GM12875 (cell line): ENCODE results near the gene CHMP3.
A peak's percentile ranks its signal among the peaks of the same experiment; 100 is the strongest.

Source experiments
- H3K4me3 ChIP-seq: one replicate; pipeline ENCODE4 v1.5.1; 2011; ENCODE audit warnings: low read depth, low read length, control low read depth
- CTCF ChIP-seq: IDR thresholded peaks from 2 replicates; pipeline ENCODE4 v1.5.1; 2011; ENCODE audit warnings: low read depth, mild to moderate bottlenecking, control low read depth, inconsistent platforms, low read length, moderate library complexity, borderline replicate concordance; ENCODE audit not compliant: insufficient read depth

The CHMP3 gene

GRCh38 chr2:86562922-86563649 lies at the start of gene CHMP3:
Gene CHMP3, minus strand, starts transcription at chr2:86563443. Its CDS starts 95 bp downstream, at chr2:86563348.
- no peak for TF ChIP-seq CTCF
- peak within 1 kb of the TSS; percentile 74 for H3K4me3 ChIP-seq

- TF ChIP-seq CTCF = no peak
- no peak overlapping the region for H3K4me3 ChIP-seq
Observed at GRCh38 chr2:86610871-86611270, 47.6 kb upstream of the CHMP3 start.

GRCh38 chr2:86608832-86609410 lies 45.7 kb upstream of the CHMP3 start:
- H3K4me3 ChIP-seq = no peak overlapping the region

GRCh38 chr2:86603905-86604304 lies 40.7 kb upstream of the CHMP3 start:
- TF ChIP-seq CTCF = no peak
- no peak overlapping the region for H3K4me3 ChIP-seq

More at GRCh38 chr2:86608832-86609410, 45.7 kb upstream of the CHMP3 start:
- TF ChIP-seq CTCF = no peak

GRCh38 chr2:86598966-86599365 lies 35.7 kb upstream of the CHMP3 start:
- no peak for TF ChIP-seq CTCF
- no peak overlapping the region for H3K4me3 ChIP-seq

- no peak for TF ChIP-seq CTCF
Observed at GRCh38 chr2:86596118-86596517, 32.9 kb upstream of the CHMP3 start.

GRCh38 chr2:86593266-86593665 lies 30.0 kb upstream of the CHMP3 start:
- no peak overlapping the region for H3K4me3 ChIP-seq
- TF ChIP-seq CTCF = no peak

More at GRCh38 chr2:86596118-86596517, 32.9 kb upstream of the CHMP3 start:
- no peak overlapping the region for H3K4me3 ChIP-seq
